HG02763 (cell line): Measurements from ENCODE around the gene NMNAT3.

Experiments
- ATAC-seq: cut with Tn5 transposase; IDR thresholded peaks from one replicate; pipeline ENCODE4 v1.9.1; 2021; ENCODE audit warnings: mild to moderate bottlenecking, moderate library complexity; ENCODE audit not compliant: unreplicated experiment

Gene NMNAT3

DNA sequence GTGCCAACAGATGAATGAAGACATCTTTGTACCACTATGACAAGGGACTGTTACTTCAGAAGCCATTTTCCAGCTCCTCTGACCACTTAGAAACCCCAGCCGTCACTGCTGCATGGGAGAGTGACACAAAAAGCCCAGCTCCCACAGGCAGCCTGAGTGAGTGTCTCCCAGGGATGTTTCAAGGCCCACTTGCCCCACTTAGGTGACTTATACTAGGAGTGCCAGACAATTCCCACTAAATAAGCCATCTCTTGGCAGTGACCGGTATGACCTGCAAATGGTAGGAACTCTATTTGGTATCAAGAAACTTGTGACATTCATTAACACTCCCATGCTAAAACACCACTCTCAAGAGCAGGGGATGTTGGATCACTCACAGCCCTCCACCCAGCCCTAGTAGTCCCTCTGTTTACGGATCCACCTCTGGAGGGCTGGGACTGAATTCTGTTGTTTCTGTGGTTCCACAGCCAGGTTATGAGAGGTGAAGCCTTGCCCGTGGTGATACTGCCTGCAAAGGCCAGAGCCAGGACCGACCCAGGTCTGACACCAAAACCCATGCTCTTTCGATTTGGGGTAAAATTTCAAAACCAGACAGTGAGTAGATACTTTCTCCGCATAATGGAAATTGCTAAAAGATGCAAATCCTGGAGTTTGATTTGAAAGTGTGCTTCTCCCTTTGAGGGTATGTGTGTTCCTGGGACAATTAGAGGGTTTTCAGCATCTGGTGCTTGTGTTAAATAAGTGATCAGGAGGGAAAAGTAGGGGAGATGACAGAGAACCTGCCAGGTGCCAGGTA is 152.7 kb downstream of the NMNAT3 start:
- no peak for ATAC-seq

DNA sequence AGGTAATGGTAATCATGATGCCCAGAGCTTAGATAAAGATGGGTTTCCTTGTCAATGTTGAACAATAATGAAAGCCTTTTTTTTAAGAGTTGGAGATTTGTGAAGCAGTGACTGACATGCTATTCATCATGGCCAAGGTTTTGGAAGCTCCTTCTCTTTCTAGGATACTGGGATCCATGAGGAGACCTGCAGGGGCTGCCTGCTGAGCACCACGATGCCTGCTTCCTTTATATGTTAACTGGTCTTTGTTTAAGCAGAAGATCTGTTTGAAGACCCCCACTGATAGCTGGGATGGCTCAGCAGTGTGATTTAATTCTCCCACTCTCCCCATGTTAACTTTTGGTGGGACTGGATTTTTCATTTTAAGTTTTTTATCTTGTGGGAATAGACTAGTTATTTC is 154.1 kb downstream of the NMNAT3 start:
- no peak for ATAC-seq

DNA sequence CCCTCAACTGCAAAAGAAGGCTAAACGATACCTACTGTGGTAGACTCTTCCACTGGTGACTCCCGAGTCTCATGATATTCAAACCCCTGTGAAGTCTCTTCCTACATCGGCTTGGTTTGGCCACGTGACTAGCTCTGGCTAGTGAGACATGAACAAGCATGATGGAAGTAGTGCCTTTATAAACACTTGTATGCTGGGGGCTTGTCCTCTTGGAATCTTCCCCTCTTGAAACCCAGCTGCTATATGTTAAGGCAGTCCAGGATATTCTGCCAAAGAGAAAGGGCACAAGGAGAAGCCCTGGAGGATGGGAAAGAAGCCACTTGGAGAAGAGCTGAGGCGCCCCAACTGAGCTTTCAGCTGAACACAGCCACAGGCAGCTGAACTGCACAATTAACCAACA is 154.6 kb downstream of the NMNAT3 start:
- no peak for ATAC-seq

GRCh38 chr3:139522421-139522820 is 155.4 kb downstream of the NMNAT3 start:
- no peak for ATAC-seq

GRCh38 chr3:139521816-139522215 is 156.0 kb downstream of the NMNAT3 start:
- no peak for ATAC-seq

- ATAC-seq: no peak
Observed at GRCh38 chr3:139521144-139521543, 156.6 kb downstream of the NMNAT3 start.

- ATAC-seq: no peak
Observed at GRCh38 chr3:139519998-139520737, 157.6 kb downstream of the NMNAT3 start.

DNA sequence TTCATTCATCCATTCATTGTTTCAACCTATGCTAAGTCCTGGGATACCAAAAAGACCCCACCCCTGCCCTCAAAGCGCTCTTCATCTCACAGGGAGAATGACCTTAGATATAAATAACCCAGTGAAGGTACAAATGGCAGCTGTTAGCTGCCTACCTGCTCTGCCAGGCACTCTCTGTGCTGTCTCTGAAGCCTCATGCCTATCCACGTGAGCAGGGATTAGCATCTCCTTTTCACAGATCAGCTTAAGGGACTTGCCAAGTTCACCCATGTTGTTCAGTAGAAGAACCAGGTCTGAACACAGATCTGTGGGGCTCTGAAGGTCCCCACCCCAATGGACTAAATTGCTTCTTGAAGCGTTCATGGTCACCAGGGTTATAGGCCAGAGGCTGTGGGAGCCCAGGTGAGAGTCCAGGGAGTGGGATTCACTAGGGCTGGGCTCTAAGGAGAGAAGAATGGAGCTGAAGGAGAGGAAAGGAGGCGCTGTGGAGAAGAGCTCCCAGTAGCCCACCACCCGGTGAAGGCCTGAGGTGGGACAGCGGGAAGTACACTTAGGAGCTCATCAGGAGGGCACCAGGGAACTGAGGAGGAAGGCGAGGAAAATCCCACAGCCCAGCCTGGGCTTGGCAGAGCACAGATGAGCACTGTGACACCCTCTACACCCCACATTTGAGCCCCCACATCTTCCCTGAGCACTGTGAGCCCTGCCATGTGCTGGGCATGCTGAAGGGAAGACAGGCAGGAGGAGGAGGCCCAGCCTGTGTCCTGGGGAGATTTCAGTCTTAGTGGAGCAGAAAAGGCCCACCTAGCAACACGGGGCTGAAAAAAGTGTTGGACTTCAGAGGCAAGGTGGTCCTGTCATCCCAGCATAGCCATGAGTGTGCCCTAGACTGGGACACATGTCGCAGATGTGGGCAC is 158.6 kb downstream of the NMNAT3 start:
- ATAC-seq: no peak

DNA sequence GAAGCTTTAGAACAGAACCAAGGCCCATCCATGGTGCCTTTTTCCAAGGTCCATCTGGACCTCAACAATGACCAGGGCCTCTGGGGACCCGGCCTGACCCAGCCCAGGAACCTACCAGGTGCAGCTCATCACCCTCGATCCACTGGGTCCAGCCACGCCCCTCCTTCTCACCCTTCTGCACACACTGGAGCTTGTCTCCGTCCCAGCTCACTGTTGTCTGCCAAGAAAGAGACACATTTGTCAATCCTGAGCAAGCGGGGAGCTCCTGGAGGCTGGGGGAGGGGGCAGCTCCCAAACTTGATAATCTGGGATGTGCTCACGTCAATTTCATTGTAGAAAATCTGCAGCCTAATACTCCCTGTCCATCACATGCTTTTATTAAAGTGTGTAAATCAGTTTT is 159.5 kb downstream of the NMNAT3 start:
- no peak for ATAC-seq

DNA sequence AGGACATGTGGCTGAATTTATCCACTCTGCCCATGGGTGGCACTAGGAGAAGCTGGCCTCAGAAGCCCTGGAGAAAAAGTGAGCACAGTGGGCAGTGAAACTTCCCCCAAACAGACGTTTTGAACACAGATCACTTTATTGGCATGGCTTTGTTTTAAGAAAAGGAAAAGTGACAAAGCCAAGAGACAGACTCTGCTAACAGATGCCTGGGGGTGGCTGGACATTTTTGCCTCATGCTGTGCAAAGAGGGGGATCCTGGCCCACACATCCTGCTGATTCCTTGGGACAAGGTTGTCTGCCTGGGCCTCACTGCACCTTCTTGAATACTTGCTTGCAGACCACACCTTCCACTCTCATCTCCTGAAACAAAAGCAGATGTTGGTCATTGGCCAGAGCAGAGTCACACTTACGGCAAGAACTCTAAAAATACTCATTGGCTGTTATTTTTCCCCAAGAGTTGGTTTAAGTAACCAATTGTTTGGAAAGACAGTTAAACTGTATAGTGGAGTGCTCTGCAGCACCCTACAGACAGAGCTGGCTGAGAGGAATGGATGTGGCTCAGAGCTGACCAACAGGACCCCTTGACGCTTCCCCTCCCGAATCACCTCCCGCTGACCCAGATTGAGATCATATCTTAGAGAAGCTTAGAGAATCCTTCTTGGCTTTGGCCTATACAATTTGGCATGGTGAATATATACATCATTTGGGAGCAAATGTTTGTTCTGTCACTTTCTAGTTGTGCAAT is 160.3 kb downstream of the NMNAT3 start:
- ATAC-seq: no peak

- no peak for ATAC-seq
Observed at GRCh38 chr3:139514741-139515140, 163.0 kb downstream of the NMNAT3 start.
